IPS-18a (cell line): ENCODE data around the gene GPR158.

ENCODE experiments used
- H3K27ac ChIP-seq: one replicate; pipeline ENCODE4 v1.5.1; 2013; ENCODE audit warnings: low read length
- H3K27me3 ChIP-seq: one replicate; pipeline ENCODE4 v1.6.1; 2013; ENCODE audit warnings: mild to moderate bottlenecking, low read length; ENCODE audit not compliant: control insufficient read depth, insufficient read depth
- H3K36me3 ChIP-seq: one replicate; pipeline ENCODE4 v1.6.1; 2013; ENCODE audit warnings: low read depth, low read length; ENCODE audit not compliant: control insufficient read depth
- H3K4me1 ChIP-seq: one replicate; pipeline ENCODE4 v1.6.1; 2013; ENCODE audit warnings: low read depth, low read length; ENCODE audit not compliant: control insufficient read depth
- H3K4me3 ChIP-seq: one replicate; pipeline ENCODE4 v1.5.1; 2013; ENCODE audit warnings: low read length
- H3K9ac ChIP-seq: one replicate; pipeline ENCODE4 v1.6.1; 2013; ENCODE audit warnings: mild to moderate bottlenecking, low read length, moderate library complexity
- H3K9me3 ChIP-seq: one replicate; pipeline ENCODE4 v1.6.1; 2013; ENCODE audit warnings: low read depth, low read length; ENCODE audit not compliant: control insufficient read depth

GPR158 gene

GRCh38 chr10:25492040-25492439 is 317.2 kb downstream of the GPR158 start:
- H3K27ac ChIP-seq = peak overlapping the region; percentile 76
- H3K27me3 ChIP-seq = no peaks in the 10 kb centered on the region
- H3K4me1 ChIP-seq = peaks cover 31% of the 10 kb centered on the region
- no peaks in the 10 kb centered on the region for H3K36me3 ChIP-seq
- H3K9ac ChIP-seq = peak overlapping the region; percentile 61
- no peaks in the 10 kb centered on the region for H3K9me3 ChIP-seq
- no peak overlapping the region for H3K4me3 ChIP-seq

- no peaks in the 10 kb centered on the region for H3K27me3 ChIP-seq
- no peaks in the 10 kb centered on the region for H3K9me3 ChIP-seq
- H3K4me3 ChIP-seq = no peak overlapping the region
- no peaks in the 10 kb centered on the region for H3K36me3 ChIP-seq
- peak overlapping the region; percentile 61 for H3K9ac ChIP-seq
- peak overlapping the region; percentile 80 for H3K27ac ChIP-seq
- H3K4me1 ChIP-seq = peaks cover 31% of the 10 kb centered on the region
Observed at GRCh38 chr10:25492680-25493079, 317.9 kb downstream of the GPR158 start.

- H3K4me3 ChIP-seq = peak overlapping the region; percentile 22
- H3K9me3 ChIP-seq = no peaks in the 10 kb centered on the region
- H3K27me3 ChIP-seq = no peaks in the 10 kb centered on the region
- H3K27ac ChIP-seq = peak overlapping the region; percentile 88
- peaks cover 26% of the 10 kb centered on the region for H3K4me1 ChIP-seq
- no peaks in the 10 kb centered on the region for H3K36me3 ChIP-seq
- H3K9ac ChIP-seq = peak overlapping the region; percentile 61
Observed at GRCh38 chr10:25493122-25493893, 318.5 kb downstream of the GPR158 start.

- H3K4me3 ChIP-seq = no peak overlapping the region
- no peaks in the 10 kb centered on the region for H3K36me3 ChIP-seq
- H3K9ac ChIP-seq = no peak overlapping the region
- no peak overlapping the region for H3K27ac ChIP-seq
- peaks cover 27% of the 10 kb centered on the region for H3K4me1 ChIP-seq
- H3K27me3 ChIP-seq = no peaks in the 10 kb centered on the region
- no peaks in the 10 kb centered on the region for H3K9me3 ChIP-seq
Observed at GRCh38 chr10:25497246-25497645, 322.4 kb downstream of the GPR158 start.

GRCh38 chr10:25498645-25499044 is 323.8 kb downstream of the GPR158 start:
- H3K9me3 ChIP-seq = no peaks in the 10 kb centered on the region
- H3K27ac ChIP-seq = no peak overlapping the region
- H3K27me3 ChIP-seq = no peaks in the 10 kb centered on the region
- no peaks in the 10 kb centered on the region for H3K36me3 ChIP-seq
- peaks cover 20% of the 10 kb centered on the region for H3K4me1 ChIP-seq
- no peak overlapping the region for H3K9ac ChIP-seq
- H3K4me3 ChIP-seq = no peak overlapping the region

- Histone ChIP-seq H3K27me3 (no peaks in the 10 kb centered on the region), H3K27ac (no peak overlapping the region), H3K36me3 (no peaks in the 10 kb centered on the region), H3K4me1 (peaks cover 16% of the 10 kb centered on the region), H3K4me3 (no peak overlapping the region), H3K9me3 (no peaks in the 10 kb centered on the region), H3K9ac (no peak overlapping the region)
Observed at GRCh38 chr10:25501912-25502311, 327.1 kb downstream of the GPR158 start.

- Histone ChIP-seq H3K4me3 (no peak overlapping the region), H3K27ac (no peak overlapping the region), H3K27me3 (no peaks in the 10 kb centered on the region), H3K9me3 (no peaks in the 10 kb centered on the region), H3K36me3 (no peaks in the 10 kb centered on the region), H3K4me1 (peaks cover 16% of the 10 kb centered on the region), H3K9ac (no peak overlapping the region)
Observed at GRCh38 chr10:25502453-25502852, 327.7 kb downstream of the GPR158 start.

- Histone ChIP-seq H3K27ac (no peak overlapping the region), H3K9ac (no peak overlapping the region), H3K4me1 (peaks cover 28% of the 10 kb centered on the region), H3K36me3 (no peaks in the 10 kb centered on the region), H3K4me3 (no peak overlapping the region), H3K9me3 (no peaks in the 10 kb centered on the region), H3K27me3 (no peaks in the 10 kb centered on the region)
Observed at GRCh38 chr10:25504306-25504705, 329.5 kb downstream of the GPR158 start.

- Histone ChIP-seq H3K4me3 (no peak overlapping the region), H3K27ac (no peak overlapping the region), H3K27me3 (no peaks in the 10 kb centered on the region), H3K9me3 (no peaks in the 10 kb centered on the region), H3K36me3 (no peaks in the 10 kb centered on the region), H3K4me1 (peaks cover 23% of the 10 kb centered on the region), H3K9ac (no peak overlapping the region)
Observed at GRCh38 chr10:25504838-25505237, 330.0 kb downstream of the GPR158 start.

- Histone ChIP-seq H3K4me3 (no peak overlapping the region), H3K9ac (no peak overlapping the region), H3K27me3 (no peaks in the 10 kb centered on the region), H3K4me1 (peaks cover 23% of the 10 kb centered on the region), H3K36me3 (no peaks in the 10 kb centered on the region), H3K9me3 (no peaks in the 10 kb centered on the region), H3K27ac (no peak overlapping the region)
Observed at GRCh38 chr10:25505466-25505865, 330.7 kb downstream of the GPR158 start.

GRCh38 chr10:25506821-25507335 is 332.1 kb downstream of the GPR158 start:
- Histone ChIP-seq H3K9ac (no peak overlapping the region), H3K27me3 (no peaks in the 10 kb centered on the region), H3K9me3 (no peaks in the 10 kb centered on the region), H3K4me3 (no peak overlapping the region), H3K4me1 (peaks cover 22% of the 10 kb centered on the region), H3K36me3 (no peaks in the 10 kb centered on the region), H3K27ac (no peak overlapping the region)
